Urinary bladder (tissue), 4 donors: ENCODE results near the gene COL13A1. TPM values are rescaled to one million over a fixed set of nuclear protein-coding genes. Genes with fewer than 3 reads are reported as not detected.

Experiments used
- DNase-seq: peaks from one replicate; pipeline ENCODE4 v3.0.0-alpha.2; 2015; ENCODE audit errors: extremely low spot score
- H3K27ac ChIP-seq: one replicate; pipeline ENCODE4 v1.5.1; 2013; ENCODE audit warnings: low read depth, mild to moderate bottlenecking, moderate library complexity
- H3K36me3 ChIP-seq: one replicate; pipeline ENCODE4 v1.6.1; 2013; ENCODE audit warnings: mild to moderate bottlenecking, moderate library complexity; ENCODE audit not compliant: insufficient read depth
- H3K4me1 ChIP-seq: one replicate; pipeline ENCODE4 v1.6.1; 2013; ENCODE audit warnings: mild to moderate bottlenecking, moderate library complexity; ENCODE audit not compliant: insufficient read depth
- H3K4me3 ChIP-seq: one replicate; pipeline ENCODE4 v1.5.1; 2013; ENCODE audit warnings: low read depth, low read length
- WGBS: extraction: QIAGEN DNeasy Blood & Tissue Kit; methylation state at CpG from one replicate; pipeline ENCODE4 v1.1.7; 2013; 5-methylcytosine and 5-hydroxymethylcytosine counted together
- polyA plus RNA-seq: library from polyadenylated mRNA; stranded (reverse); fragments of 200-250 nt; gene quantifications from one replicate; pipeline ENCODE4 v1.2.3, GENCODE V29; 2013
- total RNA-seq: library from RNA; depleted of rRNA; stranded (reverse); fragments of >200 nt; gene quantifications from one replicate; pipeline ENCODE4 v1.2.3, GENCODE V29; 2014
- donor health status: healthy with polysubstance abuse.
- donor health status: healthy.

The COL13A1 gene
- total and polyA plus RNA-seq, 2 donors: 5.7 to 9.2 TPM

- H3K4me3 ChIP-seq: no peak overlapping the region
- no peak overlapping the region for H3K27ac ChIP-seq
- H3K36me3 ChIP-seq: no peaks in the 10 kb centered on the region
- 88% methylated on average over 6 of the region's 6 CpGs for WGBS
- DNase-seq: no peak
- no peaks in the 10 kb centered on the region for H3K4me1 ChIP-seq
These were observed 35.0 kb downstream of the COL13A1 start for GRCh38 chr10:69836731-69837030.

- H3K4me1 ChIP-seq: no peaks in the 10 kb centered on the region
- 95% methylated on average over 5 of the region's 5 CpGs for WGBS
- no peak overlapping the region for H3K27ac ChIP-seq
- H3K36me3 ChIP-seq: no peaks in the 10 kb centered on the region
- no peak overlapping the region for H3K4me3 ChIP-seq
- DNase-seq: no peak
These were observed 35.6 kb downstream of the COL13A1 start for GRCh38 chr10:69837261-69837660.

GRCh38 chr10:69838418-69838817 is 36.7 kb downstream of the COL13A1 start:
- no peaks in the 10 kb centered on the region for H3K4me1 ChIP-seq
- 95% methylated on average over 5 of the region's 5 CpGs for WGBS
- no peak overlapping the region for H3K4me3 ChIP-seq

GRCh38 chr10:69838853-69839252 is 37.1 kb downstream of the COL13A1 start:
- WGBS: 80% methylated on average over 11 of the region's 11 CpGs
- Histone ChIP-seq H3K4me1 (no peaks in the 10 kb centered on the region), H3K4me3 (no peak overlapping the region), H3K27ac (no peak overlapping the region), H3K36me3 (no peaks in the 10 kb centered on the region)
- DNase-seq: no peak

More at GRCh38 chr10:69838418-69838817, 36.7 kb downstream of the COL13A1 start:
- Histone ChIP-seq H3K36me3 (no peaks in the 10 kb centered on the region), H3K27ac (no peak overlapping the region)
- DNase-seq: no peak

GRCh38 chr10:69839696-69840345 is 38.1 kb downstream of the COL13A1 start:
- Histone ChIP-seq H3K4me1 (no peaks in the 10 kb centered on the region), H3K4me3 (no peak overlapping the region), H3K27ac (no peak overlapping the region), H3K36me3 (no peaks in the 10 kb centered on the region)
- no peak for DNase-seq
- 77% methylated on average over 17 of the region's 17 CpGs for WGBS

- DNase-seq: no peak
These were observed 39.1 kb downstream of the COL13A1 start for GRCh38 chr10:69840773-69841172.

GRCh38 chr10:69842020-69842419 is 40.3 kb downstream of the COL13A1 start:
- Histone ChIP-seq H3K4me3 (no peak overlapping the region), H3K4me1 (no peaks in the 10 kb centered on the region), H3K36me3 (no peaks in the 10 kb centered on the region), H3K27ac (no peak overlapping the region)
- 90% methylated on average over 8 of the region's 8 CpGs for WGBS
- DNase-seq: no peak

More at GRCh38 chr10:69840773-69841172, 39.1 kb downstream of the COL13A1 start:
- Histone ChIP-seq H3K36me3 (no peaks in the 10 kb centered on the region), H3K27ac (no peak overlapping the region), H3K4me1 (no peaks in the 10 kb centered on the region), H3K4me3 (no peak overlapping the region)
- WGBS: 82% methylated on average over 9 of the region's 9 CpGs

- 54% methylated on average over 10 of the region's 10 CpGs for WGBS
- no peak overlapping the region for H3K27ac ChIP-seq
These were observed 41.2 kb downstream of the COL13A1 start for GRCh38 chr10:69842882-69843281.

GRCh38 chr10:69843923-69844322 is 42.2 kb downstream of the COL13A1 start:
- 95% methylated on average over 6 of the region's 6 CpGs for WGBS
- Histone ChIP-seq H3K4me3 (no peak overlapping the region), H3K4me1 (no peaks in the 10 kb centered on the region), H3K27ac (no peak overlapping the region), H3K36me3 (no peaks in the 10 kb centered on the region)
- no peak for DNase-seq

More at GRCh38 chr10:69842882-69843281, 41.2 kb downstream of the COL13A1 start:
- DNase-seq: no peak
- Histone ChIP-seq H3K4me3 (no peak overlapping the region), H3K4me1 (no peaks in the 10 kb centered on the region), H3K36me3 (no peaks in the 10 kb centered on the region)

GRCh38 chr10:69844698-69845097 is 43.0 kb downstream of the COL13A1 start:
- no peak overlapping the region for H3K27ac ChIP-seq
- WGBS: 85% methylated on average over 2 of the region's 2 CpGs
- no peak for DNase-seq

GRCh38 chr10:69845574-69846292 is 44.0 kb downstream of the COL13A1 start:
- no peak for DNase-seq
- H3K36me3 ChIP-seq: no peaks in the 10 kb centered on the region
- H3K4me3 ChIP-seq: no peak overlapping the region
- no peaks in the 10 kb centered on the region for H3K4me1 ChIP-seq
- WGBS: 25% methylated on average over 6 of the region's 6 CpGs
- no peak overlapping the region for H3K27ac ChIP-seq

More at GRCh38 chr10:69844698-69845097, 43.0 kb downstream of the COL13A1 start:
- no peaks in the 10 kb centered on the region for H3K4me1 ChIP-seq
- H3K36me3 ChIP-seq: no peaks in the 10 kb centered on the region
- no peak overlapping the region for H3K4me3 ChIP-seq

GRCh38 chr10:69846293-69846921 is 44.7 kb downstream of the COL13A1 start:
- H3K4me3 ChIP-seq: no peak overlapping the region
- 30% methylated on average over 14 of the region's 14 CpGs for WGBS
- no peak overlapping the region for H3K27ac ChIP-seq
- H3K4me1 ChIP-seq: no peaks in the 10 kb centered on the region
- no peaks in the 10 kb centered on the region for H3K36me3 ChIP-seq
- no peak for DNase-seq

- Histone ChIP-seq H3K4me1 (no peaks in the 10 kb centered on the region), H3K36me3 (no peaks in the 10 kb centered on the region), H3K4me3 (no peak overlapping the region), H3K27ac (no peak overlapping the region)
- 52% methylated on average over 5 of the region's 5 CpGs for WGBS
- no peak for DNase-seq
These were observed 45.8 kb downstream of the COL13A1 start for GRCh38 chr10:69847458-69847857.

GRCh38 chr10:69847883-69848282 is 46.2 kb downstream of the COL13A1 start:
- no peaks in the 10 kb centered on the region for H3K4me1 ChIP-seq
- no peak overlapping the region for H3K27ac ChIP-seq
- no peaks in the 10 kb centered on the region for H3K36me3 ChIP-seq
- no peak overlapping the region for H3K4me3 ChIP-seq
- DNase-seq: no peak
- 61% methylated on average over 5 of the region's 5 CpGs for WGBS
